Measurements from ENCODE around the gene ZNF579. TPM values are rescaled to one million over a fixed set of nuclear protein-coding genes. Genes with fewer than 3 reads are reported as not detected.
A peak's percentile ranks its signal among the peaks of the same experiment; 100 is the strongest.

Gene ZNF579
- total and polyA plus RNA-seq, 10 of the 15 experiments (the other 5 are each of a cell fraction or from before 2014, with no cell fraction given), result 0.11 to 11.7 (median 1.5) TPM

DNA sequence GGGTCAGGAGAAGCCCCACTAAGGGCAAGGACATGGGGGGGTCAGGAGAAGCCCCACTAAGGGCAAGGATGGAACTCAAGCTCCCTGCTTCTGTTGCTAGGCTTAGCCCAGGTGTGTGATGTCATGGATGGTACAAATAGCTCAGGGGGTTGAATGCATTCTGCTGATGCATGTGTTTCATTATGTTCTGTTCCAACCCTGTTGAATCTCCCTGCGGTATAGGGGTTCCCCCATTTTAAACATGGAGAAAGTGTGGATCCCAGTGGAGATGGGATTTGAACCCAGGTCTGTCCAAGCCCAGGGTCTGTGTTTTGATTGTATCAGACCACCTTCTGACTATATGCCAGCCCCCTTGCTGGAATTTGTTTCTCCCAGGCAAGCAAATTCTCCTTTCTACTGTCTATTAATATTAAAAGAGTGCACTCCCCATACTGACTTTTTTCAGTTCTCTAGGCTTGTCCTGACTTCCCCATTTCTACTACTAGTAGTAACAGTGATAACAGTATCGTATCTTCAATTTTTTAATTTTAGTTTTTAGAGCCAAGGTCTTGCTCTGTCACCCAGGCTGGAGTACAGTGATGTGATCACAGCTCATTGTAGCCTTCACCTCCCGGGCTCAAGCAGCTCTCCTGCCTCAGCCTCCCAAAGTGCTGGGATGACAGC, 31.5 kb upstream of the ZNF579 start:
- POLR2A ChIA-PET, result interaction anchor here (1.4 kb wide), 1 partner anchor 12 kb away, joined by 7 read pairs; the partner anchor contains the start of gene ZNF784
- RAD21 ChIA-PET (ENCODE audit: unreplicated experiment), result interaction anchor here (1.3 kb wide), 1 partner anchor 20 kb away, joined by 3 read pairs; no protein-coding TSS in a partner anchor
- Histone ChIP-seq H3K4me3 (no peak overlapping the region), H3K79me2 (ENCODE audit: control insufficient read depth, insufficient read depth, low read length) (peaks cover 18% of the 10 kb centered on the region), H4K20me1 (ENCODE audit: control insufficient read depth, insufficient read depth) (peaks cover 3% of the 10 kb centered on the region; the same call in 1 of the 2 replicates), H3K27me3 (replicated peaks in 1 of 2; ENCODE audit: control insufficient read depth in 2 of 2, insufficient read depth in 2 of 2, low read length in 1 of 2) (no peaks in the 10 kb centered on the region), H3K9me3 (replicated peaks; ENCODE audit: control insufficient read depth, insufficient read depth, low read length) (peaks cover 2% of the 10 kb centered on the region; the same call in 1 of the 3 replicates), H2AFZ (ENCODE audit: control insufficient read depth, low read depth, low read length) (no peak overlapping the region), H3K4me1 (ENCODE audit: control insufficient read depth, insufficient read depth, low read length) (peaks cover 4% of the 10 kb centered on the region), H3K4me2 (ENCODE audit: control insufficient read depth, insufficient read depth) (peak overlapping the region; percentile 12; the same call in 1 of the 2 replicates), H3K27ac (ENCODE audit: control insufficient read depth, insufficient read depth) (no peak overlapping the region), H3K9ac (ENCODE audit: control insufficient read depth, insufficient read depth, low read length) (no peak overlapping the region), H3K36me3 (ENCODE audit: control insufficient read depth in 2 of 2, insufficient read depth in 2 of 2, low read length in 1 of 2) (peaks cover 12% of the 10 kb centered on the region in 2 experiments)
- FAIRE-seq (no peak), DNase-seq (ENCODE audit: low read depth, low spot score) (no peak), ATAC-seq (peak; percentile 65)
- intact Hi-C loops (cut with micrococcal nuclease; ENCODE audit: unreplicated experiment) (no loop called here), in situ Hi-C loops (cut with MboI) (no loop called here)
- BruUV-seq (replicated peaks), result no TSS peak
- CTCF ChIA-PET, result interaction anchor here (0.7 to 3.0 kb wide), 5 partner anchors 15 to 98 kb away, joined by 3 to 11 read pairs (median 4); no protein-coding TSS in a partner anchor
- SMC1A ChIA-PET (ENCODE audit: uncharacterized antibody, unreplicated experiment), result interaction anchor here (1.5 kb wide), 1 partner anchor 21 kb away, joined by 3 read pairs; no protein-coding TSS in a partner anchor
- 55% methylated on average over 3 of the region's 3 CpGs for WGBS (ENCODE audit: insufficient coverage, insufficient replicate concordance, low lambda C conversion rate, missing lambda C conversion rate)
- TF ChIP-seq, protein P1, sequence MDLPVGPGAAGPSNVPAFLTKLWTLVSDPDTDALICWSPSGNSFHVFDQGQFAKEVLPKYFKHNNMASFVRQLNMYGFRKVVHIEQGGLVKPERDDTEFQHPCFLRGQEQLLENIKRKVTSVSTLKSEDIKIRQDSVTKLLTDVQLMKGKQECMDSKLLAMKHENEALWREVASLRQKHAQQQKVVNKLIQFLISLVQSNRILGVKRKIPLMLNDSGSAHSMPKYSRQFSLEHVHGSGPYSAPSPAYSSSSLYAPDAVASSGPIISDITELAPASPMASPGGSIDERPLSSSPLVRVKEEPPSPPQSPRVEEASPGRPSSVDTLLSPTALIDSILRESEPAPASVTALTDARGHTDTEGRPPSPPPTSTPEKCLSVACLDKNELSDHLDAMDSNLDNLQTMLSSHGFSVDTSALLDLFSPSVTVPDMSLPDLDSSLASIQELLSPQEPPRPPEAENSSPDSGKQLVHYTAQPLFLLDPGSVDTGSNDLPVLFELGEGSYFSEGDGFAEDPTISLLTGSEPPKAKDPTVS (IDR thresholded peaks at IDR 0.05; ENCODE audit: low read depth, low read length), result no peak
- no peak for TF ChIP-seq BRCA1 (IDR thresholded peaks at IDR 0.05; ENCODE audit: low read depth, low read length)
- TF ChIP-seq TAF1 (IDR thresholded peaks at IDR 0.05; ENCODE audit: borderline replicate concordance, low read depth, low read length), result no peak
- no peak for TF ChIP-seq BHLHE40 (IDR thresholded peaks at IDR 0.05; ENCODE audit: borderline replicate concordance in 1 of 2, low read depth in 2 of 2, low read length in 1 of 2)
- no peak for TF ChIP-seq JUND (IDR thresholded peaks at IDR 0.05; ENCODE audit: low read depth, low read length)
- TF ChIP-seq JUNB (IDR thresholded peaks at IDR 0.05), result no peak
- TF ChIP-seq ZNF384 (IDR thresholded peaks at IDR 0.05; ENCODE audit: borderline replicate concordance, low read depth, low read length), result no peak
- TF ChIP-seq, protein P2, sequence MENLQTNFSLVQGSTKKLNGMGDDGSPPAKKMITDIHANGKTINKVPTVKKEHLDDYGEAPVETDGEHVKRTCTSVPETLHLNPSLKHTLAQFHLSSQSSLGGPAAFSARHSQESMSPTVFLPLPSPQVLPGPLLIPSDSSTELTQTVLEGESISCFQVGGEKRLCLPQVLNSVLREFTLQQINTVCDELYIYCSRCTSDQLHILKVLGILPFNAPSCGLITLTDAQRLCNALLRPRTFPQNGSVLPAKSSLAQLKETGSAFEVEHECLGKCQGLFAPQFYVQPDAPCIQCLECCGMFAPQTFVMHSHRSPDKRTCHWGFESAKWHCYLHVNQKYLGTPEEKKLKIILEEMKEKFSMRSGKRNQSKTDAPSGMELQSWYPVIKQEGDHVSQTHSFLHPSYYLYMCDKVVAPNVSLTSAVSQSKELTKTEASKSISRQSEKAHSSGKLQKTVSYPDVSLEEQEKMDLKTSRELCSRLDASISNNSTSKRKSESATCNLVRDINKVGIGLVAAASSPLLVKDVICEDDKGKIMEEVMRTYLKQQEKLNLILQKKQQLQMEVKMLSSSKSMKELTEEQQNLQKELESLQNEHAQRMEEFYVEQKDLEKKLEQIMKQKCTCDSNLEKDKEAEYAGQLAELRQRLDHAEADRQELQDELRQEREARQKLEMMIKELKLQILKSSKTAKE (IDR thresholded peaks at IDR 0.05; ENCODE audit: low read depth, poor library complexity, severe bottlenecking), result no peak
- TF ChIP-seq HCFC1 (IDR thresholded peaks at IDR 0.05; ENCODE audit: low read length), result no peak
- TF ChIP-seq, protein P3, sequence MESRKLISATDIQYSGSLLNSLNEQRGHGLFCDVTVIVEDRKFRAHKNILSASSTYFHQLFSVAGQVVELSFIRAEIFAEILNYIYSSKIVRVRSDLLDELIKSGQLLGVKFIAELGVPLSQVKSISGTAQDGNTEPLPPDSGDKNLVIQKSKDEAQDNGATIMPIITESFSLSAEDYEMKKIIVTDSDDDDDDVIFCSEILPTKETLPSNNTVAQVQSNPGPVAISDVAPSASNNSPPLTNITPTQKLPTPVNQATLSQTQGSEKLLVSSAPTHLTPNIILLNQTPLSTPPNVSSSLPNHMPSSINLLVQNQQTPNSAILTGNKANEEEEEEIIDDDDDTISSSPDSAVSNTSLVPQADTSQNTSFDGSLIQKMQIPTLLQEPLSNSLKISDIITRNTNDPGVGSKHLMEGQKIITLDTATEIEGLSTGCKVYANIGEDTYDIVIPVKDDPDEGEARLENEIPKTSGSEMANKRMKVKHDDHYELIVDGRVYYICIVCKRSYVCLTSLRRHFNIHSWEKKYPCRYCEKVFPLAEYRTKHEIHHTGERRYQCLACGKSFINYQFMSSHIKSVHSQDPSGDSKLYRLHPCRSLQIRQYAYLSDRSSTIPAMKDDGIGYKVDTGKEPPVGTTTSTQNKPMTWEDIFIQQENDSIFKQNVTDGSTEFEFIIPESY (IDR thresholded peaks at IDR 0.05), result no peak
- TF ChIP-seq, protein P4, sequence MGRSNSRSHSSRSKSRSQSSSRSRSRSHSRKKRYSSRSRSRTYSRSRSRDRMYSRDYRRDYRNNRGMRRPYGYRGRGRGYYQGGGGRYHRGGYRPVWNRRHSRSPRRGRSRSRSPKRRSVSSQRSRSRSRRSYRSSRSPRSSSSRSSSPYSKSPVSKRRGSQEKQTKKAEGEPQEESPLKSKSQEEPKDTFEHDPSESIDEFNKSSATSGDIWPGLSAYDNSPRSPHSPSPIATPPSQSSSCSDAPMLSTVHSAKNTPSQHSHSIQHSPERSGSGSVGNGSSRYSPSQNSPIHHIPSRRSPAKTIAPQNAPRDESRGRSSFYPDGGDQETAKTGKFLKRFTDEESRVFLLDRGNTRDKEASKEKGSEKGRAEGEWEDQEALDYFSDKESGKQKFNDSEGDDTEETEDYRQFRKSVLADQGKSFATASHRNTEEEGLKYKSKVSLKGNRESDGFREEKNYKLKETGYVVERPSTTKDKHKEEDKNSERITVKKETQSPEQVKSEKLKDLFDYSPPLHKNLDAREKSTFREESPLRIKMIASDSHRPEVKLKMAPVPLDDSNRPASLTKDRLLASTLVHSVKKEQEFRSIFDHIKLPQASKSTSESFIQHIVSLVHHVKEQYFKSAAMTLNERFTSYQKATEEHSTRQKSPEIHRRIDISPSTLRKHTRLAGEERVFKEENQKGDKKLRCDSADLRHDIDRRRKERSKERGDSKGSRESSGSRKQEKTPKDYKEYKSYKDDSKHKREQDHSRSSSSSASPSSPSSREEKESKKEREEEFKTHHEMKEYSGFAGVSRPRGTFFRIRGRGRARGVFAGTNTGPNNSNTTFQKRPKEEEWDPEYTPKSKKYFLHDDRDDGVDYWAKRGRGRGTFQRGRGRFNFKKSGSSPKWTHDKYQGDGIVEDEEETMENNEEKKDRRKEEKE (IDR thresholded peaks at IDR 0.05), result no peak
- TF ChIP-seq IKZF2 (IDR thresholded peaks at IDR 0.05), result no peak
- TF ChIP-seq ATF7 (IDR thresholded peaks at IDR 0.05; ENCODE audit: low read depth), result 0 out of 2 replicates have a peak, but pooled peaks have one; percentile 29
- TF ChIP-seq SPI1 (IDR thresholded peaks at IDR 0.05; ENCODE audit: borderline replicate concordance, insufficient read depth, low read depth, low read length), result peak; percentile 52; the same call in 1 of the 2 replicates
